Fibroblast of skin of scalp (primary cell): ENCODE measurements around the gene PAX7.
"Not testable (repeated sequence)": the region's sequence is repeated elsewhere in the genome, so short reads cannot be mapped to it uniquely, and the experiment has no call there.

Experiments
- DNase-seq: peaks from one replicate; pipeline ENCODE4 v3.0.0-alpha.2; 2013

The PAX7 gene

GRCh38 chr1:18766328-18766727 lies 135.7 kb downstream of the PAX7 start:
- no peak for DNase-seq

GRCh38 chr1:18767576-18767975 lies 136.9 kb downstream of the PAX7 start:
- not testable (repeated sequence) for DNase-seq

GRCh38 chr1:18768086-18768485 lies 137.4 kb downstream of the PAX7 start:
- DNase-seq: no peak

GRCh38 chr1:18769140-18769539 lies 138.5 kb downstream of the PAX7 start:
- DNase-seq: no peak

- DNase-seq: no peak
Measured at GRCh38 chr1:18770799-18771198, 140.2 kb downstream of the PAX7 start.

GRCh38 chr1:18773753-18774152 lies 143.1 kb downstream of the PAX7 start:
- no peak for DNase-seq

GRCh38 chr1:18775341-18775740 lies 144.7 kb downstream of the PAX7 start:
- DNase-seq: no peak

- DNase-seq: no peak
Measured at GRCh38 chr1:18776777-18777176, 146.1 kb downstream of the PAX7 start.

- no peak for DNase-seq
Measured at GRCh38 chr1:18778437-18778836, 147.8 kb downstream of the PAX7 start.

GRCh38 chr1:18781031-18781430 lies 150.4 kb downstream of the PAX7 start:
- no peak for DNase-seq

GRCh38 chr1:18783705-18784481 lies 153.2 kb downstream of the PAX7 start:
- no peak for DNase-seq

GRCh38 chr1:18784482-18784831 lies 153.8 kb downstream of the PAX7 start:
- no peak for DNase-seq

GRCh38 chr1:18786149-18786548 lies 155.5 kb downstream of the PAX7 start:
- no peak for DNase-seq

- DNase-seq: no peak
Measured at GRCh38 chr1:18787825-18788385, 157.3 kb downstream of the PAX7 start.

GRCh38 chr1:18789246-18789645 lies 158.6 kb downstream of the PAX7 start:
- no peak for DNase-seq

- DNase-seq: no peak
Measured at GRCh38 chr1:18792747-18793146, 162.1 kb downstream of the PAX7 start.

- no peak for DNase-seq
Measured at GRCh38 chr1:18793164-18793563, 162.5 kb downstream of the PAX7 start.

GRCh38 chr1:18794051-18794450 lies 163.4 kb downstream of the PAX7 start:
- no peak for DNase-seq

GRCh38 chr1:18794561-18794960 lies 163.9 kb downstream of the PAX7 start:
- no peak for DNase-seq

GRCh38 chr1:18795002-18795689 lies 164.5 kb downstream of the PAX7 start:
- no peak for DNase-seq

GRCh38 chr1:18796950-18797349 lies 166.3 kb downstream of the PAX7 start:
- no peak for DNase-seq
